AG10803 (cell line): Measurements from ENCODE around the gene AMIGO3.
"Not testable (repeated sequence)": the region's sequence is repeated elsewhere in the genome, so short reads cannot be mapped to it uniquely, and the experiment has no call there.

Experiments used
- DNase-seq: peaks from one replicate; pipeline ENCODE4 v3.0.0; 2010; ENCODE audit warnings: low read depth
- H3K4me3 ChIP-seq: 2 replicates; pipeline ENCODE4 v1.5.1; 2011; ENCODE audit warnings: mild to moderate bottlenecking, low read length, control low read depth
- CTCF ChIP-seq: conservative IDR thresholded peaks from 2 replicates; pipeline ENCODE4 v1.5.1; 2011; ENCODE audit warnings: mild to moderate bottlenecking, low read length, control low read depth, inconsistent platforms

The AMIGO3 gene

GRCh38 chr3:49751501-49751900 is 32.0 kb upstream of the AMIGO3 start:
- no peak for DNase-seq
- H3K4me3 ChIP-seq: no peak overlapping the region
- TF ChIP-seq CTCF: no peak

- TF ChIP-seq CTCF: no peak
- no peak for DNase-seq
- H3K4me3 ChIP-seq: no peak overlapping the region
Measured at GRCh38 chr3:49750056-49750455, 30.6 kb upstream of the AMIGO3 start.

- H3K4me3 ChIP-seq, DNase-seq: not testable (repeated sequence)
Measured at GRCh38 chr3:49748874-49749273, 29.4 kb upstream of the AMIGO3 start.

- no peak overlapping the region for H3K4me3 ChIP-seq
- TF ChIP-seq CTCF: no peak
- DNase-seq: peak; percentile 42
Measured at GRCh38 chr3:49747792-49748480, 28.5 kb upstream of the AMIGO3 start.

- TF ChIP-seq CTCF: no peak
- no peak for DNase-seq
- H3K4me3 ChIP-seq: no peak overlapping the region
Measured at GRCh38 chr3:49745986-49746385, 26.5 kb upstream of the AMIGO3 start.

- no peak for DNase-seq
- H3K4me3 ChIP-seq: no peak overlapping the region
- no peak for TF ChIP-seq CTCF
Measured at GRCh38 chr3:49740427-49740826, 20.9 kb upstream of the AMIGO3 start.

- no peak overlapping the region for H3K4me3 ChIP-seq
- DNase-seq: no peak
- TF ChIP-seq CTCF: no peak
Measured at GRCh38 chr3:49738067-49738713, 18.7 kb upstream of the AMIGO3 start.

- DNase-seq: no peak
- no peak overlapping the region for H3K4me3 ChIP-seq
- no peak for TF ChIP-seq CTCF
Measured at GRCh38 chr3:49734752-49735151, 15.3 kb upstream of the AMIGO3 start.
